IMR-90 (cell line): ENCODE results near the gene SCCPDH. TPM values are rescaled to one million over a fixed set of nuclear protein-coding genes. Genes with fewer than 3 reads are reported as not detected.

Experiments
- ATAC-seq: fragments of 200-7000 bp; cut with Tn5 transposase; 2 replicates; pipeline ENCODE4 v1.9.1; 2020; ENCODE audit warnings: low read depth, mild to moderate bottlenecking, moderate library complexity
- BruUV-seq: library from RNA; stranded (reverse); fragments of 400-500 nt; replicated peaks from 2 replicates; lab custom pipeline; 2021; lab: Mats Ljungman, UMichigan
- CTCF ChIA-PET: fragments of 300-600 bp; formaldehyde crosslinking; extraction: SDS; loops from one replicate; lab custom pipeline; 2021; ENCODE audit warnings: antibody characterized with exemption; lab: Yijun Ruan, JAX
- POLR2A ChIA-PET: fragments of 300-600 bp; sonication (Branson Sonifier 250); formaldehyde crosslinking; loops from one replicate; lab custom pipeline; 2022; ENCODE audit warnings: antibody characterized with exemption; ENCODE audit not compliant: unreplicated experiment; lab: Charles Lee
- DNase-seq: peaks from one replicate; pipeline ENCODE4 v3.0.0; 2013
- H2AFZ ChIP-seq: replicated peaks from 2 replicates; pipeline ENCODE3; 2013; ENCODE audit warnings: low read length, mild to moderate bottlenecking; ENCODE audit not compliant: poor library complexity
- H2AK5ac ChIP-seq: 2 replicates; pipeline ENCODE4 v1.6.1; 2013; ENCODE audit warnings: low read depth, low read length, inconsistent platforms
- H2AK9ac ChIP-seq: replicated peaks from 2 replicates; pipeline ENCODE3; 2013; ENCODE audit warnings: mild to moderate bottlenecking, low read depth, low read length, moderate library complexity; ENCODE audit not compliant: poor library complexity
- H2BK120ac ChIP-seq: 2 replicates; pipeline ENCODE4 v1.6.1; 2013; ENCODE audit warnings: low read depth, low read length, inconsistent platforms
- H2BK15ac ChIP-seq: 3 replicates; pipeline ENCODE4 v1.6.1; 2013; ENCODE audit warnings: low read depth, low read length, inconsistent platforms
- H2BK20ac ChIP-seq: 2 replicates; pipeline ENCODE4 v1.6.1; 2013; ENCODE audit warnings: low read depth, mild to moderate bottlenecking, inconsistent platforms, low read length, moderate library complexity
- H2BK5ac ChIP-seq: 2 replicates; pipeline ENCODE4 v1.6.1; 2013; ENCODE audit warnings: mild to moderate bottlenecking, low read depth, low read length, inconsistent platforms; ENCODE audit not compliant: poor library complexity, severe bottlenecking
- H3K14ac ChIP-seq: replicated peaks from 2 replicates; pipeline ENCODE4 v1.6.1; 2013; ENCODE audit warnings: low read depth, low read length, inconsistent platforms
- H3K18ac ChIP-seq: 2 replicates; pipeline ENCODE4 v1.6.1; 2013; ENCODE audit warnings: low read depth, low read length, control low read depth
- H3K23ac ChIP-seq: 2 replicates; pipeline ENCODE4 v1.6.1; 2013; ENCODE audit warnings: low read depth, low read length, inconsistent platforms
- H3K27ac ChIP-seq: 2 replicates; pipeline ENCODE4 v1.5.1; 2013; ENCODE audit warnings: mild to moderate bottlenecking, control low read depth, low read length; ENCODE audit not compliant: insufficient read depth
- H3K27me3 ChIP-seq: 2 replicates; pipeline ENCODE4 v1.6.1; 2013; ENCODE audit warnings: low read length; ENCODE audit not compliant: control insufficient read depth, insufficient read depth
- H3K36me3 ChIP-seq: 2 replicates; pipeline ENCODE4 v1.6.1; 2013; ENCODE audit warnings: low read length, mixed read lengths; ENCODE audit not compliant: control insufficient read depth, insufficient read depth
- H3K4ac ChIP-seq: 2 replicates; pipeline ENCODE4 v1.6.1; 2013; ENCODE audit warnings: low read depth, low read length, inconsistent platforms
- H3K4me1 ChIP-seq: 2 replicates; pipeline ENCODE4 v1.6.1; 2013; ENCODE audit warnings: low read length, mixed read lengths; ENCODE audit not compliant: control insufficient read depth, insufficient read depth
- H3K4me2 ChIP-seq: 2 replicates; pipeline ENCODE4 v1.6.1; 2013; ENCODE audit warnings: low read depth, mild to moderate bottlenecking, control low read depth, low read length, moderate library complexity
- H3K4me3 ChIP-seq: 2 replicates; pipeline ENCODE4 v1.5.1; 2013; ENCODE audit warnings: low read depth, mild to moderate bottlenecking, control low read depth, low read length, moderate library complexity; ENCODE audit not compliant: insufficient read depth
- H3K56ac ChIP-seq: 2 replicates; pipeline ENCODE4 v1.6.1; 2013; ENCODE audit warnings: low read length, inconsistent platforms; ENCODE audit not compliant: insufficient read depth; ENCODE audit errors: extremely low read depth
- H3K79me1 ChIP-seq, 2 experiments: 2 replicates each; pipeline ENCODE4 v1.6.1; 2013; ENCODE audit warnings: low read length in 2 of 2, inconsistent platforms in 1 of 2, low read depth in 1 of 2
- H3K9ac ChIP-seq: 2 replicates; pipeline ENCODE4 v1.6.1; 2013; ENCODE audit warnings: low read depth, low read length, control low read depth
- H3K9me1 ChIP-seq: 2 replicates; pipeline ENCODE4 v1.6.1; 2013; ENCODE audit warnings: low read length, inconsistent platforms; ENCODE audit not compliant: insufficient read depth
- H3K9me3 ChIP-seq: 2 replicates; pipeline ENCODE4 v1.6.1; 2013; ENCODE audit warnings: low read length; ENCODE audit not compliant: control insufficient read depth, insufficient read depth
- H4K20me1 ChIP-seq: 2 replicates; pipeline ENCODE4 v1.6.1; 2013; ENCODE audit warnings: low read length, inconsistent platforms; ENCODE audit not compliant: insufficient read depth
- H4K5ac ChIP-seq: 2 replicates; pipeline ENCODE4 v1.6.1; 2013; ENCODE audit warnings: mild to moderate bottlenecking, low read depth, low read length, control low read depth
- H4K8ac ChIP-seq, 2 experiments: 2 replicates each; pipeline ENCODE4 v1.6.1; 2013; ENCODE audit warnings: low read depth in 2 of 2, low read length in 2 of 2, control low read depth in 1 of 2, inconsistent platforms in 1 of 2
- H4K91ac ChIP-seq: 2 replicates; pipeline ENCODE4 v1.6.1; 2013; ENCODE audit warnings: low read depth, low read length, inconsistent platforms; ENCODE audit not compliant: insufficient read depth
- BHLHE40 ChIP-seq: fragments of 150-350 bp; IDR thresholded peaks from 2 replicates; pipeline ENCODE4 v1.6.1; 2016; ENCODE audit warnings: mild to moderate bottlenecking, low read depth, low read length
- CEBPB ChIP-seq: IDR thresholded peaks from 2 replicates; pipeline ENCODE4 v1.6.1; 2012; ENCODE audit warnings: low read depth, low read length, improper control_type of control experiment
- CHD1 ChIP-seq: IDR thresholded peaks from 2 replicates; pipeline ENCODE4 v1.6.1; 2012; ENCODE audit warnings: low read depth, low read length, improper control_type of control experiment
- MAFK ChIP-seq: IDR thresholded peaks from 2 replicates; pipeline ENCODE4 v1.6.1; 2012; ENCODE audit warnings: low read depth, low read length, improper control_type of control experiment
- MAZ ChIP-seq: IDR thresholded peaks from 2 replicates; pipeline ENCODE4 v1.6.1; 2012; ENCODE audit warnings: low read depth, mild to moderate bottlenecking, low read length, improper control_type of control experiment, moderate library complexity, borderline replicate concordance
- MXI1 ChIP-seq: IDR thresholded peaks from 2 replicates; pipeline ENCODE4 v1.6.1; 2012; ENCODE audit warnings: low read depth, mild to moderate bottlenecking, low read length, moderate library complexity, borderline replicate concordance
- NFE2L2 ChIP-seq: fragments of 150-350 bp; IDR thresholded peaks from 2 replicates; pipeline ENCODE4 v1.6.1; 2016; ENCODE audit warnings: low read depth, mild to moderate bottlenecking, low read length
- POLR2A ChIP-seq: IDR thresholded peaks from 2 replicates; pipeline ENCODE4 v1.6.1; 2012; ENCODE audit warnings: mild to moderate bottlenecking, low read depth, low read length
- RAD21 ChIP-seq: IDR thresholded peaks from 2 replicates; pipeline ENCODE4 v1.6.1; 2012; ENCODE audit warnings: low read length, improper control_type of control experiment
- RCOR1 ChIP-seq: IDR thresholded peaks from 2 replicates; pipeline ENCODE4 v1.6.1; 2012; ENCODE audit warnings: mild to moderate bottlenecking, low read length, improper control_type of control experiment; ENCODE audit not compliant: insufficient replicate concordance
- RFX5 ChIP-seq: IDR thresholded peaks from 2 replicates; pipeline ENCODE4 v1.8.0; 2012; ENCODE audit warnings: low read depth, mild to moderate bottlenecking, low read length, moderate library complexity
- SMC3 ChIP-seq: fragments of 150-350 bp; IDR thresholded peaks from 2 replicates; pipeline ENCODE4 v1.6.1; 2016; ENCODE audit warnings: low read depth, mild to moderate bottlenecking, antibody characterized with exemption, low read length, moderate library complexity
- USF2 ChIP-seq: fragments of 150-350 bp; IDR thresholded peaks from 2 replicates; pipeline ENCODE4 v1.6.1; 2017; ENCODE audit warnings: mild to moderate bottlenecking, antibody characterized with exemption, low read length, low read depth
- WGBS, 2 experiments: methylation state at CpG; one replicate each; pipeline versions ENCODE4 v1.1.5 to v1.1.7; 2013; ENCODE audit warnings: missing lambda C conversion rate in 2 of 2; ENCODE audit not compliant: insufficient read length in 1 of 2; ENCODE audit errors: extremely low coverage in 2 of 2; 5-methylcytosine and 5-hydroxymethylcytosine counted together
- dilution Hi-C: fragments of 300-500 bp; cut with HindIII; formaldehyde crosslinking; loops from one replicate; pipeline ENCODE4 v1.14.3; 2018; ENCODE audit warnings: low sequenced_read_pairs; ENCODE audit not compliant: unreplicated experiment
- in situ Hi-C: fragments of 300-500 bp; cut with MboI; formaldehyde crosslinking; loops from 3 replicates; pipeline ENCODE4 v1.14.3; 2019; ENCODE audit warnings: low sequenced_read_pairs, inconsistent platforms, mixed read lengths
- intact Hi-C: fragments of 100-400 bp; cut with micrococcal nuclease; formaldehyde crosslinking; loops from 2 replicates; pipeline ENCODE4 v1.10.0; 2022
- polyA plus RNA-seq, 3 experiments: library from polyadenylated mRNA; depleted of rRNA; stranded (reverse); fragments of >200 nt; gene quantifications; 2 replicates each; pipeline ENCODE4 v1.2.3, GENCODE V29; 2012; ENCODE audit warnings: low replicate concordance in 1 of 3
- total RNA-seq: library from RNA; depleted of rRNA; stranded (reverse); fragments of >200 nt; gene quantifications from 2 replicates; pipeline ENCODE4 v1.2.3, GENCODE V29; 2012
- TF ChIP-seq, protein P1 (sequence below): conservative IDR thresholded peaks from 2 replicates; pipeline ENCODE4 v1.5.1; 2012; ENCODE audit warnings: mild to moderate bottlenecking, low read depth, low read length, improper control_type of control experiment
- TF ChIP-seq, protein P2 (sequence below): fragments of 150-350 bp; IDR thresholded peaks from 2 replicates; pipeline ENCODE4 v1.6.1; 2016; ENCODE audit warnings: low read depth, mild to moderate bottlenecking, low read length, moderate library complexity, borderline replicate concordance

The SCCPDH gene
- total and polyA plus RNA-seq, 2 of the 4 experiments (the other 2 are of a cell fraction) = 26.9 to 37.8 TPM

- Histone ChIP-seq H3K4me2 (no peak overlapping the region), H2AK5ac (no peak overlapping the region), H3K27me3 (no peaks in the 10 kb centered on the region), H2BK20ac (no peak overlapping the region), H3K9me3 (peaks cover 5% of the 10 kb centered on the region; the same call in 1 of the 2 replicates), H2BK120ac (no peak overlapping the region), H3K9me1 (peaks cover 6% of the 10 kb centered on the region; the same call in 1 of the 2 replicates), H2BK15ac (no peak overlapping the region), H4K8ac (no peak overlapping the region), H3K56ac (no peak overlapping the region), H3K79me1 (no peaks in the 10 kb centered on the region), H4K91ac (no peak overlapping the region), H2AK9ac (no peak overlapping the region), H2BK5ac (no peak overlapping the region), H3K4me3 (no peak overlapping the region), H3K4me1 (peaks cover 9% of the 10 kb centered on the region; the same call in 1 of the 2 replicates), H3K18ac (no peak overlapping the region), H3K36me3 (no peaks in the 10 kb centered on the region), H3K27ac (no peak overlapping the region), H3K23ac (no peak overlapping the region), H2AFZ (no peak overlapping the region), H4K5ac (no peak overlapping the region), H3K4ac (no peak overlapping the region), H3K9ac (no peak overlapping the region), H4K20me1 (no peaks in the 10 kb centered on the region), H3K14ac (no peak overlapping the region)
- ChIA-PET POLR2A (no interaction called here), CTCF (no interaction called here)
- WGBS, 2 experiments = 100% methylated on average over 1 of the region's 7 CpGs; no CpG with 5 or more reads in 1 of the 2 experiments
- dilution Hi-C loops (no loop called here), intact Hi-C loops (no loop called here), in situ Hi-C loops (no loop called here)
- no TSS peak for BruUV-seq
- ATAC-seq (no peak), DNase-seq (no peak)
- TF ChIP-seq SMC3 (no peak), RFX5 (no peak), NFE2L2 (no peak), MAZ (no peak), MAFK (no peak), POLR2A (no peak), RAD21 (no peak), USF2 (no peak), MXI1 (no peak), BHLHE40 (no peak), CHD1 (no peak), RCOR1 (no peak), CEBPB (no peak)
- TF ChIP-seq, protein P1, sequence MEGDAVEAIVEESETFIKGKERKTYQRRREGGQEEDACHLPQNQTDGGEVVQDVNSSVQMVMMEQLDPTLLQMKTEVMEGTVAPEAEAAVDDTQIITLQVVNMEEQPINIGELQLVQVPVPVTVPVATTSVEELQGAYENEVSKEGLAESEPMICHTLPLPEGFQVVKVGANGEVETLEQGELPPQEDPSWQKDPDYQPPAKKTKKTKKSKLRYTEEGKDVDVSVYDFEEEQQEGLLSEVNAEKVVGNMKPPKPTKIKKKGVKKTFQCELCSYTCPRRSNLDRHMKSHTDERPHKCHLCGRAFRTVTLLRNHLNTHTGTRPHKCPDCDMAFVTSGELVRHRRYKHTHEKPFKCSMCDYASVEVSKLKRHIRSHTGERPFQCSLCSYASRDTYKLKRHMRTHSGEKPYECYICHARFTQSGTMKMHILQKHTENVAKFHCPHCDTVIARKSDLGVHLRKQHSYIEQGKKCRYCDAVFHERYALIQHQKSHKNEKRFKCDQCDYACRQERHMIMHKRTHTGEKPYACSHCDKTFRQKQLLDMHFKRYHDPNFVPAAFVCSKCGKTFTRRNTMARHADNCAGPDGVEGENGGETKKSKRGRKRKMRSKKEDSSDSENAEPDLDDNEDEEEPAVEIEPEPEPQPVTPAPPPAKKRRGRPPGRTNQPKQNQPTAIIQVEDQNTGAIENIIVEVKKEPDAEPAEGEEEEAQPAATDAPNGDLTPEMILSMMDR = no peak
- TF ChIP-seq, protein P2, sequence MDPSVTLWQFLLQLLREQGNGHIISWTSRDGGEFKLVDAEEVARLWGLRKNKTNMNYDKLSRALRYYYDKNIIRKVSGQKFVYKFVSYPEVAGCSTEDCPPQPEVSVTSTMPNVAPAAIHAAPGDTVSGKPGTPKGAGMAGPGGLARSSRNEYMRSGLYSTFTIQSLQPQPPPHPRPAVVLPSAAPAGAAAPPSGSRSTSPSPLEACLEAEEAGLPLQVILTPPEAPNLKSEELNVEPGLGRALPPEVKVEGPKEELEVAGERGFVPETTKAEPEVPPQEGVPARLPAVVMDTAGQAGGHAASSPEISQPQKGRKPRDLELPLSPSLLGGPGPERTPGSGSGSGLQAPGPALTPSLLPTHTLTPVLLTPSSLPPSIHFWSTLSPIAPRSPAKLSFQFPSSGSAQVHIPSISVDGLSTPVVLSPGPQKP = no peak
These were observed 66.2 kb downstream of the SCCPDH start for GRCh38 chr1:246790364-246790763.
